ENCODE results near the gene GNPDA2. TPM values are rescaled to one million over a fixed set of nuclear protein-coding genes. Genes with fewer than 3 reads are reported as not detected.

The GNPDA2 gene
- total RNA-seq, 1 experiment from 2014 or later = 6.8 TPM

DNA sequence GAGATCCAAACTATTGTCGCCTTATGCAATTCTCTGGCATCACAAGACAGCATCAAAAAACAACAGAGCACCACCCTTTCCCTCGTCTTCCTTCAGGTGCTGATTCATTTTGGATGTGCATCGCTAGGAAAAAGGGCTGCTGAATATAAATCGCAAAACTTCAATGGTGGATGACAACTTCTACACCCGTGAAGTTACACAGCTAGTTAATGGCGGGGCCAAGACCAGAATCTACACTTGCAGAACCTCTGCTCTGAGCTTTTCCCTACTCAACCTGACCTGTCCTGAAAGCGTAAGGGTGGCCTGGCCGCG is 674 bp downstream of the GNPDA2 start:
- intact Hi-C loops (cut with micrococcal nuclease; ENCODE audit: unreplicated experiment) = no loop called here
- Mint-ChIP-seq H3K4me1 (ENCODE audit: low read depth, unreplicated experiment) (peaks cover 9% of the 10 kb centered on the region), H3K4me3 (ENCODE audit: low read depth, unreplicated experiment) (peak overlapping the region; percentile 74), H3K9me3 (ENCODE audit: low read depth, unreplicated experiment) (no peaks in the 10 kb centered on the region), H3K27ac (ENCODE audit: unreplicated experiment) (peak overlapping the region; percentile 42), H3K27me3 (ENCODE audit: unreplicated experiment) (no peaks in the 10 kb centered on the region), H3K36me3 (ENCODE audit: insufficient read depth, unreplicated experiment) (peaks cover 18% of the 10 kb centered on the region)
- no TSS peak for BruUV-seq (replicated peaks)
- TF ChIP-seq, protein P1, sequence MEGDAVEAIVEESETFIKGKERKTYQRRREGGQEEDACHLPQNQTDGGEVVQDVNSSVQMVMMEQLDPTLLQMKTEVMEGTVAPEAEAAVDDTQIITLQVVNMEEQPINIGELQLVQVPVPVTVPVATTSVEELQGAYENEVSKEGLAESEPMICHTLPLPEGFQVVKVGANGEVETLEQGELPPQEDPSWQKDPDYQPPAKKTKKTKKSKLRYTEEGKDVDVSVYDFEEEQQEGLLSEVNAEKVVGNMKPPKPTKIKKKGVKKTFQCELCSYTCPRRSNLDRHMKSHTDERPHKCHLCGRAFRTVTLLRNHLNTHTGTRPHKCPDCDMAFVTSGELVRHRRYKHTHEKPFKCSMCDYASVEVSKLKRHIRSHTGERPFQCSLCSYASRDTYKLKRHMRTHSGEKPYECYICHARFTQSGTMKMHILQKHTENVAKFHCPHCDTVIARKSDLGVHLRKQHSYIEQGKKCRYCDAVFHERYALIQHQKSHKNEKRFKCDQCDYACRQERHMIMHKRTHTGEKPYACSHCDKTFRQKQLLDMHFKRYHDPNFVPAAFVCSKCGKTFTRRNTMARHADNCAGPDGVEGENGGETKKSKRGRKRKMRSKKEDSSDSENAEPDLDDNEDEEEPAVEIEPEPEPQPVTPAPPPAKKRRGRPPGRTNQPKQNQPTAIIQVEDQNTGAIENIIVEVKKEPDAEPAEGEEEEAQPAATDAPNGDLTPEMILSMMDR (IDR thresholded peaks at IDR 0.05; ENCODE audit: unreplicated experiment) = no peak
- DNase-seq = no peak
- CTCF ChIA-PET = no interaction called here

DNA sequence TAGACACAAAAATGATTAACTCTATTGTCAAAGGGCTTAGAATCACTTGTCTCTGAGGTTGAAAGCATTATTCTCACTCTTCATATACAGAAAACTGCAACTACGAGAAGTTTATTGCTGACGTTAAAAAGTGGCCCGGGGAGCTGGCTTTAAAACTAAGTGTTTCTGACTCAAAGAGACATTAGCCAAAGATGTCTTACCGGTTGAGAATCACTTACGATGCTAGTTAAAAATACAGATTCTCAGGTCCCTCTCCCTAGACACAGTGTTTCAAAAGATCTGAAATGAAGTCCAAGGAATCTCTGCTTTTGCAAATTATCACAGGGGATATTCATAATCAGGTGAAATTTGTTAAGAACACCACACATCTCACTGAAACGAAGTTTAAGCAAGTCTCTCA is 1.2 kb downstream of the GNPDA2 start:
- intact Hi-C loops (cut with micrococcal nuclease; ENCODE audit: unreplicated experiment) = no loop called here
- TSS peak; percentile 42 for BruUV-seq (replicated peaks)
- Mint-ChIP-seq H3K27me3 (ENCODE audit: unreplicated experiment) (no peaks in the 10 kb centered on the region), H3K4me3 (ENCODE audit: low read depth, unreplicated experiment) (peak overlapping the region; percentile 74), H3K36me3 (ENCODE audit: insufficient read depth, unreplicated experiment) (peaks cover 18% of the 10 kb centered on the region), H3K4me1 (ENCODE audit: low read depth, unreplicated experiment) (peaks cover 9% of the 10 kb centered on the region), H3K9me3 (ENCODE audit: low read depth, unreplicated experiment) (no peaks in the 10 kb centered on the region), H3K27ac (ENCODE audit: unreplicated experiment) (peak overlapping the region; percentile 42)
- DNase-seq = no peak
- CTCF ChIA-PET = no interaction called here
- TF ChIP-seq, protein P1 (IDR thresholded peaks at IDR 0.05; ENCODE audit: unreplicated experiment) = no peak

DNA sequence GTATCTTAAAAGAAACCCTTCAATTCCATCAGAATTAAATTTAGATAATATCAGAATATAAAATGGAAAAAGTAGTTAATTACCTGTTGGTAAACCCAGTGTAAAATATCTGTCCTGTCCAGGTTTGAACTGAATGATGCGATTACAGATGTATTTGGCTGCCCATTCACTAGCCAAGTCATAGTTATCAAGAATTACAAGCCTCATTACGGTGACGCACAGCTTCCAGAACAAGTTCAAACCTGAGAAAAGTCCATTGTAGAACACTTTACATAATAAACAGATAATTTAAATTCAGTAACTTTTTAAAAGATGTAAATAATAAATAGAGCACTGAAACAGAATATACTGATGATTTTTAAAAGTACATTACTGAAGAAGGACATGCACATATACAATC is 4.4 kb downstream of the GNPDA2 start:
- no peaks in the 10 kb centered on the region for H3K27me3 Mint-ChIP-seq (ENCODE audit: unreplicated experiment)
- no peak overlapping the region for H3K27ac Mint-ChIP-seq (ENCODE audit: unreplicated experiment)
- BruUV-seq (replicated peaks) = no TSS peak
- TF ChIP-seq, protein P1 (IDR thresholded peaks at IDR 0.05; ENCODE audit: unreplicated experiment) = no peak
- H3K4me1 Mint-ChIP-seq (ENCODE audit: low read depth, unreplicated experiment) = peaks cover 6% of the 10 kb centered on the region
- no peak for DNase-seq
- peaks cover 18% of the 10 kb centered on the region for H3K36me3 Mint-ChIP-seq (ENCODE audit: insufficient read depth, unreplicated experiment)
- no peaks in the 10 kb centered on the region for H3K9me3 Mint-ChIP-seq (ENCODE audit: low read depth, unreplicated experiment)
- H3K4me3 Mint-ChIP-seq (ENCODE audit: low read depth, unreplicated experiment) = no peak overlapping the region
- intact Hi-C loops (cut with micrococcal nuclease; ENCODE audit: unreplicated experiment) = no loop called here
- CTCF ChIA-PET = no interaction called here

DNA sequence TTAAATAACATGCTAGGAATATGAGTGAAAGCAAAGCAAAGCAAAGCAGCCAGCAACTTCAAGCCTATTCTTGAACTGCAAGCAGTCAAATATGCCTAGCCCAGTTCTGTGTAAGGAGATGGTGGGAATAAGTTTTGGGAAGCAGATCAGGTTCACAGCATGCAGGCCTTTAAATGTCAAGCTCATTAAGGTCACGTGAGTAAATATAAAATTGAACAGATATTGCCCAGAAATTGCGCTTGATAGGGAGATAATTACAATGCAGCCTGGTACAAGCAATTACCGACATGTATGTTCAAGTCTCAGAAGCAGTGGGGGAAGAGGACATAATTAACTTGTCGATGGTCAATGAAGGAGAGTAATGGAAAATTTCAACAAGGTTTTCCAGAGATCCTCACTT is 6.0 kb downstream of the GNPDA2 start:
- peaks cover 2% of the 10 kb centered on the region for H3K36me3 Mint-ChIP-seq (ENCODE audit: insufficient read depth, unreplicated experiment)
- intact Hi-C loops (cut with micrococcal nuclease; ENCODE audit: unreplicated experiment) = no loop called here
- CTCF ChIA-PET = no interaction called here
- H3K4me1 Mint-ChIP-seq (ENCODE audit: low read depth, unreplicated experiment) = no peaks in the 10 kb centered on the region
- BruUV-seq (replicated peaks) = no TSS peak
- TF ChIP-seq, protein P1 (IDR thresholded peaks at IDR 0.05; ENCODE audit: unreplicated experiment) = no peak
- H3K4me3 Mint-ChIP-seq (ENCODE audit: low read depth, unreplicated experiment) = no peak overlapping the region
- H3K27me3 Mint-ChIP-seq (ENCODE audit: unreplicated experiment) = no peaks in the 10 kb centered on the region
- no peak for DNase-seq
- no peak overlapping the region for H3K27ac Mint-ChIP-seq (ENCODE audit: unreplicated experiment)
- no peaks in the 10 kb centered on the region for H3K9me3 Mint-ChIP-seq (ENCODE audit: low read depth, unreplicated experiment)

DNA sequence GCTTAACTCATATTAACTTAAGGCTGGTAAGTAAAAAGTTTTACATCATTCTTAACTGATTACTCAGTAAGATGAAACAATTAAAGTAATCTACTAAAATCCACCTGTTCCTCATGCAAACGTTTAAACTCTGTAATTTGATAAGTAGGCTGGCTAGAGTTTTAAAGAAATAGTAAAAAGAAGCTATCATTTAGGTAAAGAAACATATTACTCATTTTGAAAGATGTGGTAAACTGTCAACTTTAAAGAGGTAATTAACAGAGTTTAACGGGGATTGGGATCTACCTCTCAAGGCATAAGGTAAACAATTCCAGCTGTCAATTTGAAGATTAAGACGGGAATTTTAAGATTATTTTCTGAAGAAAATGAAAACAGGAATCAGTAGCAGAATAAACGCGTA is 9.8 kb downstream of the GNPDA2 start:
- Mint-ChIP-seq H3K27me3 (ENCODE audit: unreplicated experiment) (no peaks in the 10 kb centered on the region), H3K27ac (ENCODE audit: unreplicated experiment) (no peak overlapping the region), H3K36me3 (ENCODE audit: insufficient read depth, unreplicated experiment) (no peaks in the 10 kb centered on the region), H3K9me3 (ENCODE audit: low read depth, unreplicated experiment) (no peaks in the 10 kb centered on the region), H3K4me1 (ENCODE audit: low read depth, unreplicated experiment) (no peaks in the 10 kb centered on the region), H3K4me3 (ENCODE audit: low read depth, unreplicated experiment) (no peak overlapping the region)
- BruUV-seq (replicated peaks) = no TSS peak
- no peak for DNase-seq
- intact Hi-C loops (cut with micrococcal nuclease; ENCODE audit: unreplicated experiment) = no loop called here
- CTCF ChIA-PET = no interaction called here
- TF ChIP-seq, protein P1 (IDR thresholded peaks at IDR 0.05; ENCODE audit: unreplicated experiment) = no peak

All from Calu3 (cell line).